Measurements from ENCODE around the gene FGF8.

The FGF8 gene, protein sequence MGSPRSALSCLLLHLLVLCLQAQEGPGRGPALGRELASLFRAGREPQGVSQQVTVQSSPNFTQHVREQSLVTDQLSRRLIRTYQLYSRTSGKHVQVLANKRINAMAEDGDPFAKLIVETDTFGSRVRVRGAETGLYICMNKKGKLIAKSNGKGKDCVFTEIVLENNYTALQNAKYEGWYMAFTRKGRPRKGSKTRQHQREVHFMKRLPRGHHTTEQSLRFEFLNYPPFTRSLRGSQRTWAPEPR

DNA sequence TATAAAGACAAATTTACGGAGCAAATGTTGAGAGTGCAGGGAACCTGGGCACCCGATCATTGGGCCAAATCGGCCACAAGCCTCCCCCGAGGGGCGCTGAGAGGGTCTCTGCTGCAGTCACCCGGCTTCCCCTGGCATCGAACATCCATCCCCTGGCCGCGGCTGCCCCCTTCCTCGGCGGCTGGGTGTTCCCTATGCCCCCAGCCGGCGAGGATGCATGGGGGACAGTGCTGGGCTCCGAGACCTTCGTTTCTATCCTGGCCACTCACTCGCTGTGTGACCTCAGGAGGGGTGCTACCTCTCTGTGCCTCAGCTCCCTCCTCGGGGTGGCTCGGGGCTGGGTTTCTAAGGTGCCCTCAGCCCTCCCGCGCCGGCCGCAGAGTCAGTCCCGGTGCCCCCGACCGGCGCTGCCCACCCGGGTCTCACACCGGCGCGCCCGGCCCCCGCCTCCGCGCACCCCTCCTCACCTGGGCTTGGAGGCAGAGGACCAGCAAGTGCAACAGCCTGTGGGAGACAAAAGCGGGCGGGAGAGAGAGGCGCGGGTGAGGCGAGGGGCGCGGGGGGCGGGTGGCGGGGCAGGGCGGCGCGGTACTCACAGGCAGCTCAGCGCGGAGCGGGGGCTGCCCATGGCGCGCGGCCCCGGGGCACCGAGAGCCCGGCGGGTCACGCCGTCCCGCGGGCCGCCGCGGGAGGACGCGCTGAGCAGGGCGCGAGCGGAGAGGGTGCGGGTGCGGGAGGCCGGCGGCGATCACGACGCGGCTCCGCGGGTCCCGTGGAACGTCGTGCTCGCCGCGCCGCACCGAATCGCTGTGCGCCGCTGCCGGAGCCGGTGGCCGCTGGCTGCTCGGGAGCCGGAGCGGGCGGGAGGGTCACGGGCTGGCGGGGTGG lies at the start of gene FGF8:
Gene FGF8, minus strand, starts transcription at position 842 of the 888 bp plus-strand sequence. Its CDS starts 214 bp downstream, at position 628.
- in situ Hi-C loops (cut with HindIII; ENCODE audit: low sequenced_read_pairs) = no loop called here

DNA sequence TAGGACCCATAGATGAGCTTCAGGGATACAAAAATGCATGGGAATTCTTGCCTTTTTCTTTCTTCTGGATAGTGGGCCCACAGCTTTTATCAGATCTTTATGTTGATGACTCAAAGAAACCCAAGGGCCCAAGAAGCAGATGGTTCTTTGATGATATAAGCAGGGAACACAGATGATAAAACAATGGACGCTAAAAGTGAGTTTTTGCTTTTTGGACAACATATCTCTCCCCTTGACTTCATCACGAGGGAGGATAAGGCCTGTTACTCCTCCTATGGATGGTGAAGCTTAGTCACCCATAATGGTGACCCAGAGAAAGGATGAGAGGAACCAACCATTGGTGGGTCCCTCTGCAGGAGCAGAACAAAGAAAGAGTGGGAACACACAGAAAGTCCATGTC lies 48.8 kb upstream of the FGF8 start:
- in situ Hi-C loops (cut with HindIII; ENCODE audit: low sequenced_read_pairs) = no loop called here

DNA sequence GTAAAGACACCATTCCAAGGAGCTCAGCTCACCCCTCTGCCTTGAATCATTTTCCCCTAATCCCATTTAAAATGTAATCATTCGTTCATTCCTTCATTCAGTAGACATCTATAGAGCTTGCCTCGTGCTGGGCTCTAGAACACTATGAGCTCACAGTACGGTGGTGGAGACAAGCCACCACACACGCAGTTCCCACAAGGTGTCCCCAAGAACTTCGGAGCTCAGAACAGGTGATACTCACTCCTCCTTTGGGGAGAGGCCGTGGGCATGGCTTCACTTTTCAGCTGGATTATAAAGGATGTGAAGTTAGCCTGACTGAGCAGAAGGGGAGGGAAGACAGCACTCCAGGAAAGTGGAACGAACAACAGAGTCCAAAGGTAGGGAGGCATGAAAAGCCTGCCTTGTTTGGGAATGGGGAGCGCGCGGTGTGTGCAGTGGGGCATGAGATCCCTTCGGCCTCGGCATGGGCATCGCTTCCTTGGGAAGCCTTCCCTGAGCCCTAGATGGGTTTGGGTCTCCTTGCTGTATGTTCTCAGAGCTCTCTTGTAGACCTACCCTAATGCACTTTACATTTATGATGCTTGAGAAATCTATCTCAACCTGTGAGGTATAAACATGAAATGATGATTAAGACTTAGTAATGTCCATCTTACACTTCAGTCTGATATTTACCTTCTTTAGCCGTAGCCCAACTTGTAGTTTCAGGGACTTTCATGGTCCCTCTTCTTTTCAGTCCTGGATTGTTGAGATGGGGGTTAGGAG lies 43.1 kb upstream of the FGF8 start:
- in situ Hi-C loops (cut with HindIII; ENCODE audit: low sequenced_read_pairs) = no loop called here

DNA sequence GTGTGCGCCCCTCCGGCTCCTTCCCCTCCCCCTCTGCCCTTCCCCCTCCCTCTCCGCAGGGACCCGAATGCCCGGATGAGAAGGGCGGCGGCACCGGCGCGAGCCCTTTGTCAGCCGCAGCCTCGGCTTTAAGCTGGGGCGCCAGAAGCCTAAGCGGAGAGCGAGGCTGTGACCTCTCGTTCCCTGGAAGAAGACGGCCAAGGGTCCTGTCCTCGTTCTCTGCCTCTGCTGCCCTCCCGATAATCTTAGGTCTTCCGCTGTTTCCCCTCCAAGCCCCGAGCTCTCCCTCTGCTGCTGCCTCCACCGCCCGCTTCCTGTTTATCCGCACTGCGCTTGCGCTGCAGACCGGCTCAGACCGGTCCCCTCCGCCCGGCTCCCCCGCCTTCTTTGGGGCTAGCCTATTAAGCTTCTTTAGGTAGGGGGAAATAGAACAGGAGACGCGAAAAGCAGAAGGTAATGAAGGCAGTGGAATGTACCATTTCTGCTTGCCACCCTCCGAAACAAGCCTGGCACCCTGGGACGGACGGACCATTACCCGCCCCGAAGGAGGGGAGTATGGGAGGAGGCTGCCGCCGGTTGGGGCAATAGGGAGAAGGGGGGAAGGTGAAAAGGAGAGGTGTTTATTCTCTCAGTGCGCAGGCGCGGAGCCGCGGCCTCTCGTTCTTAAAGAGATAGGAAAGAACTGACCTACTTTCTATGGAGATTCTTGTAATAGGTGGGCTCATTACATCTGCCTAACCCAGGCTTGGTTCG lies 42.4 kb upstream of the FGF8 start, which contains the start of gene OGA:
Gene OGA, minus strand, starts transcription at position 326 of the 753 bp plus-strand sequence. CDS start 422 bp downstream, outside the sequence.
- in situ Hi-C loops (cut with HindIII; ENCODE audit: low sequenced_read_pairs) = no loop called here

DNA sequence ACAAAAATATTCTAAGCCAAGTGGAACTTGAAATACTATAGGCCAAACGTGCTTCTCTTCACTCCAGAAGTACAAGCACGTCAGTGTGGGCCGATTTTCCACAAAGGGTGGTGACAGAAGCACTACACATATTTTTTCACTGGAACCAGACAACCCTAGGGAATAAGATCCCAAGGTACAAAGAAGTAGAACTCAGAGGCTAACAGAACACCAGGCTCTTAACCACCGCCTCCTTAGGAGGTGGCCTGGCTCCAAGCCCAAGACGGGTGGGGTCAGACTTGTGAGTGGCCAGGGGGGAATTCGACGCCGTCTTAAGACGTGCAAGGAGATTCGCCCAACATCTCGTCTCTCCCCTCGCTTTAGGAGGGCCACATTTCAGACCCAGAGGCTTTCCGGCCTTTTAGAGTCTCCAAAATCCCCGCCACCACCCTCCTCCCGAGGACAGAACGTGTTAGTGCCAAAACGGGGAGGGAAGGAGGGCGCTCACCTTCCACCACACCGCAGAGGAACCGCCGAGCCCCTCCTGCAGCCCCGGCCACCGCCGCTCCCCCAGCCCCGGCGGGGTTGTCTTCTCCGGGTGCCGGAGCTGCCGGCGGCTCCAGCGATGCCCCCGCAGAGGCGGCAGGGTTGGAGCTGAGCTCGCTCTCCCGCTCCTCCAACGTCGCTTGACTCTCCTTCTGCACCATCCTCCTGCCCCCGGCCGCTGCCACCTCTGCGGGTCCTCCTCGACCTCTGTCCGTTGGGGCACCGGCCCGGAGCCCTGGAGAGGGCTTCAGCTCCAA lies 41.6 kb upstream of the FGF8 start:
- in situ Hi-C loops (cut with HindIII; ENCODE audit: low sequenced_read_pairs) = no loop called here

DNA sequence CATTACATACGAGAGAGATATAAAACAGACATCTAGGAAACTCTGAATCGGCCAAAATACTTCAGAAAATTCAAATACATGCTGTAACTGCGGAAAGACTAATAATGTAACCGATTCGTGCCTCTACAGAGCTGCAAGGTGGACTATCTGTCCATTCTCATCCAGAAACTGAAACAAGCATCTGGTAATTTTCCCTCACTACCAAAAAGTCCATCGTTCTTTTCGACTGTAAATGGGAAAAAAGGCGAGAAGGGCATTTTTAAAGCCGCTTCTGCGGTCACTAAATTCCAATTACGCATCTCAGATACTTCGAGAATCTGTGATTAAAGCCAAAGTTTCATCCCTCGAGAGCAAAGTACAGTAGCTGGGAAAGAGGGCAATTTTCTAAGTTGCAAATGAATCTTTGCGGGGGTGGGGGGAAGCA lies 41.0 kb upstream of the FGF8 start:
- in situ Hi-C loops (cut with HindIII; ENCODE audit: low sequenced_read_pairs) = no loop called here

DNA sequence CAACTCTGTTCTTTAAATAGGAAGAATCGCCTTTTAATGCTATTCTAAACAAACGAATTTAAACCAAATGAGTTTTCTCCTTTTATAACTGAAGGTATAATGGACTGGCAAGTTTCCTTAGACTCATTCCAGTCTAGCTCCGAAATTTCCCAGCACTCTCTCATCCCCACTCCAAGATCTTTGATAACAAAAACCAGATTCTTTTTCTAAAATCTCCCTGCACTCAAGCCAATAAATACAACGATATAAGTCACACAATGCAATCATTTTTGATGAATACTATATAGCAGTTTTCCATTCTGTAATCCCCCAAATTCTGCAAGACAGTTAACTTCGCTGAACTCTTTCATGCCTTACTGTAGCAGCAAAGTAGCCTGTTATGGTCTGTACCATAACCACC lies 40.5 kb upstream of the FGF8 start:
- in situ Hi-C loops (cut with HindIII; ENCODE audit: low sequenced_read_pairs) = no loop called here

DNA sequence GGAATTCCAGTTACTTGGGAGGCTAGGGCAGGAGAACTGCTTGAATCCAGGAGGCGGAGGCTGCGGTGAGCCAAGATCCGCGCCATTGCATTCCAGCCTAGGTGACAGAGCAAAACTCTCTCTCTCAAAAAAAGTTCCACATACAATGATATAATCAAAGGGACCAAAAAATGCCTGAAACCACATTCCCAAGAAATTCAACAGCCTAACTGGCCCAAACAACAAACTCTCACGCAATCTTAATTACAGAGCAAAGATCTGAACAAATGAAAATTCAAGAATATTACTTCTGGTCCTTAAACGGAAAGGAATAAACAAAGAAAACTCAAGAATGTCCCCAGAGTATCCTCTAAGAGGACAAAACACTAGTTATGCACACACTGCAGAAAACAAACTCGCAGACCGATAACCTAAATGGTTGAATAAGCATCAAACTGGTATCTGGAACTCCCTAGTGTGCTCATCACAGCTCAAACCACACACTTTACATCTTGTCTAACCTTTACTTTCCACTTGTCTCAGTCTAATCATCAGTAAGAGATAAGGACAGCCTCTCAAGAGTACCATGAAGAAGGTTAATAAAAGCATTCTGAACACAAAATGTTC lies 38.7 kb upstream of the FGF8 start:
- in situ Hi-C loops (cut with HindIII; ENCODE audit: low sequenced_read_pairs) = no loop called here

DNA sequence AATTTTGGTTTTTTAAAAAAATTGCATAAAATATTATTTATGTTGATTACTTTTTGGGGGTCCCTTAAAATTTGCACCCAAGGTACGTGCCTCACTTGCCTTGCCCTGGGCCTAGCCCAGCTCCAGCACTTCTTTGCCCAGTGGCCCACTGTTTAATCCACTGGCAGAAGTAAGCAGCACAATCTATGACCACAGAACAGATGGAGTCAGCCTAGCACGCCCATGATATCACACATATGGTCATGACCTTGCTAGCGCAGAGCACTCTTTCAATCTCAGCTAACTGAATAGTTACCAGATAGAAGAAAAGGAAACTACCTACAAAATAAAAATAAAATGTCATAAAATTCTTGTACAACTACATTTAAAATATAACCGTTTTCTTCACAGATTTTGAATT lies 36.7 kb upstream of the FGF8 start:
- in situ Hi-C loops (cut with HindIII; ENCODE audit: low sequenced_read_pairs) = no loop called here

DNA sequence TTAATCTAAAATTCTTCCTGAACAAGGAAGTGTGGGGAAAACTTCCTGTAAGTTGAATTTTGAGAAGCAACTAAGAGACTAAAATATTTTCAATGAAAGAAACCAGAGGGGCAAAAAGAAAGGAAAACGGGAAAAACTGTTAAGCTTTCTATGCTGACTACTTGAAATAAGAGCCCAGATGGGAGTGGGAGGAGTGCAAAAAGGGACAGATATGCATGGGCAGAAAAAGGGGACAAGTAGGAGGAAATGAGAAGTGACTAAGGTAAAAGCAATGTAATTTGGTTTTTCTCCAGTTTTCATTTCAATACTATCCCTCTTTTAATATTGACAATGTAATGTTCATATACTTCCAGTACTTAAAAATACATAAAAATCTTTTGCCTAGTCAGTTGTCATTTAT lies 31.2 kb upstream of the FGF8 start:
- in situ Hi-C loops (cut with HindIII; ENCODE audit: low sequenced_read_pairs) = no loop called here

DNA sequence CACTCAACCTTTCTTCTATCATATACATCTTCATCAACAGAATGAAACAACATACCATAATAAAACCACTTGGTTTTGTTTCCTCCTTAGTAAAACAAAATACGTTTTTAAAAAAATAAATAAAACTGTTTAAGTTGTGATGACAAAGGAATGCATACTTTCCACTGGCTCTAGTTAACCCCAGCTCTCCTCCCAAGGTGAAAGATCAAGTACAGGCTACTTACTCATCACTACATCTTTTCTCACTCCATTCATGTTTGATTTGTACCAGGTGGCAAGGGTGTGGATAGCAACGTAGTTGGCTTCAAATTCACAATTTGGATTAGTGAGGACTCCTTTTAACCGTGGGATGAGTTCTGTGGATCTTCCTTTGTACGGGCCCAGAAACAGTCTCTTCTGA lies 27.6 kb upstream of the FGF8 start:
- in situ Hi-C loops (cut with HindIII; ENCODE audit: low sequenced_read_pairs) = no loop called here

DNA sequence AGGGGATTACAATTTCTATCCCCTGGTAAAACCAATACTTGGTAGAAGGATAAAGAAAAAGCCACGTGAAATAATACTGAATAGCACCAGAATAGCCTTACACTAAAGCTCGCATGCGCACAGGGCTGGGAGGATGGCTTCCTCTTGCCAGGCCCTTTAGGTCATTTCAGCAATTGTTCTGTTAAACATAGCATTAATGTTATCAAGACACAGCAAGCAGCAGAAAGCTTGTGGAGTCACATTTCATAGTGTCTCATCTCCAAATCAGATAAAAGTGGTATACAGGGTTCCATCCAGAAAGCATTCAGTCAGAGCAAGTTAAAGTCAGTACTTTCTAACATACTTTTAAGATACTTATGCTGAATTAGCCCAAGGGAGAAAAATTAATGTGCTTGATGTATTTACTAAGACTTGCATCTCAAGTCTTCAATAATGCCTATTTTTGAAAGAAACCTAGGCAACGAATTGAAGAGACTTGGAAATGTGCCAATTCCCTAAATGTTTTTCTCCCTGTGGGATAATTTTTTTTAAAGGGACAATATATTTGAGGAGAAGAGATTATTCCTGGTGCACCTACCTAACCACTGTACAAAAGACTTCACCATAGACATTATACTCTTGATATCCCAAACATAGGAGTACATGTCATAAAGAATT lies 21.6 kb upstream of the FGF8 start:
- in situ Hi-C loops (cut with HindIII; ENCODE audit: low sequenced_read_pairs) = no loop called here

DNA sequence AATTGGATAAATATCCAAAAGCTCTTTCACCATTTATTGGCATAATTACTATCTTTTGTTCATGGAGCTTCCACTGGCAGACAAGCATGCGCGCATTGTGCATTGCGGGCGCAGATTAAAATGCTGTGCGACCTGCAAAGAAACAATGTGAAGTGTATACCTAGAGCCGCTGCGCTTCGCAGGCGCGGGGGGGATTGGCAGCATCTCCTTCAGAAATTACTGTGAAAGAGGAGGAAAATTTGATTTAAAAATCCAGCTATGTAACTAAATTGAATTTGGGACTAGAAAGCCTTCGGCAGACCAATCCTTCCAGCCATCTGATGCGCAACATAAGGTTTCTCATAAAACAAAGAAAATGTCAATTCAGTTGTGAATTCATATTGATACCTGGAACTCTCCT lies 17.6 kb upstream of the FGF8 start:
- in situ Hi-C loops (cut with HindIII; ENCODE audit: low sequenced_read_pairs) = no loop called here

DNA sequence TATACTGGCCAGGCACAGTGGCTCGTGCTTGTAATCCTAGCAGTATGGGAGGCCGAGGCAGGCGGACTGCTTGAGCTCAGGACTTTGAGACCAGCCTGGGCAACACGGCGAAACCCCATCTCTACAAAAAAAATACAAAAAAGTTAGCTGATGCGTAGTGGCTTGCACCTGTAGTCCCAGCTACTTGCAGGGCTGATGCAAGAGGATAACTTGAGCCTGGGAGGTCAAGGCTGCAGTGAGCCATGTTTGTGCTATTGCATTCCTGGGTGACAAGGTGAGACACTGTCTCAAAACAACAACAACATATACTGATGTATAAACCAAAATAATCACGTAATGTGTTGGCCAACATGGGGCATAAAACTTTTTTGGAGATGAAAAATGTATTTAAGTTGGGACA lies 13.8 kb upstream of the FGF8 start:
- in situ Hi-C loops (cut with HindIII; ENCODE audit: low sequenced_read_pairs) = loop anchor here (5.0 kb wide), 1 partner anchor 97 kb away; no protein-coding TSS in a partner anchor

DNA sequence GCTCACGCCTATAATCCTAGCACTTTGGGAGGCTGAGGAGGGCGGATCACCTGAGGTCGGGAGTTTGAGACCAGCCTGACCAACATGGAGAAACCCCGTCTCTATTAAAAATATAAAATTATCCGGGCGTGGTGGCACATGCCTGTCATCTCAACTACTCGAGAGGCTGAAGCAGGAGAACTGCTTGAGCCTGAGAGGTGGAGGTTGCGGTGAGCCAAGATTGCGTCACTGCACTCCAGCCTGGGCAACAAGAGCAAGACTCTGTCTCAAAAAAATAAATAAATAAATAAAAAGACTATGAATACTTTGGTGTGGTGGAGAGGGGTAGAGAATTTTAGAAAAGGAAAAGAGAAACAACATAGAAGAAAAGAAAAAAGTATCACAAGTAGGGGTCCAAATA lies 13.3 kb upstream of the FGF8 start:
- in situ Hi-C loops (cut with HindIII; ENCODE audit: low sequenced_read_pairs) = loop anchor here (5.0 kb wide), 1 partner anchor 97 kb away; no protein-coding TSS in a partner anchor

DNA sequence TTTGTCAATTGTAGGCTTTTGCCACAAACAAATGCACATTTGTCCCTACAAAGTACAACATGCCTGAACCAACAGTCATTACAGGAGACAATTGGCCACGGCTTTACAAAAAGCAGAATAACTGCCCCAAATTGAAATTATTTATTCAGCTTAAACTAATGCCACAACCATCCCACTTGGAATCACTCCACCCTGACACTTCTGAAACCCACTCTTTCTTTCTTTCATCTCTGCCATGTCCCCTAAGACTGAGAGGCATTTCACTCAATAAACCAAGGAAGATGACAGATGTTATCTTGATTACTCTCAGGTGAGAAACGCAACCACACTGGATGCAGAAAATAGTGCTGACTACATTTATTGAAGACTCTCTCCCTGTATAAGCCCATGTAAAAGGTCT lies 9.9 kb upstream of the FGF8 start:
- in situ Hi-C loops (cut with HindIII; ENCODE audit: low sequenced_read_pairs) = loop anchor here (5.0 kb wide), 1 partner anchor 94 kb away; no protein-coding TSS in a partner anchor

DNA sequence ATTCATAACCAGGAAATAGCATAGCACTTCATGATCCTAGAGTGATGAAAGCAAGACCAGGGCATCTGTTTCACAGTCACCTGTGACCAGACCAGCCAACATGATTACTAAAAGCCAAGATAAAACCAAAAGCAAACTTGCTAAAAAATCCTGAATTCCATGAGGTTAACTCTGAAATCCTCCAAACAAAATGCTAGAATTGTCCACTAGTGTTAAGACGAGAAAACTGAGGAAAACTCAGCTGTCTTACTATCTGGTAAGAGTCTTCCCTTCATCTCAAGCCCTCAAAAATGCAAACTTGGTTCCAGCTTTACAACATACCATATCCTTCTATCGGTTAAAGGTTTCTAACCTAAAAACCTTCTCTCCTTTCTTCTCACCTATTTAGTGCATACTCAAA lies 8.6 kb upstream of the FGF8 start:
- in situ Hi-C loops (cut with HindIII; ENCODE audit: low sequenced_read_pairs) = no loop called here

DNA sequence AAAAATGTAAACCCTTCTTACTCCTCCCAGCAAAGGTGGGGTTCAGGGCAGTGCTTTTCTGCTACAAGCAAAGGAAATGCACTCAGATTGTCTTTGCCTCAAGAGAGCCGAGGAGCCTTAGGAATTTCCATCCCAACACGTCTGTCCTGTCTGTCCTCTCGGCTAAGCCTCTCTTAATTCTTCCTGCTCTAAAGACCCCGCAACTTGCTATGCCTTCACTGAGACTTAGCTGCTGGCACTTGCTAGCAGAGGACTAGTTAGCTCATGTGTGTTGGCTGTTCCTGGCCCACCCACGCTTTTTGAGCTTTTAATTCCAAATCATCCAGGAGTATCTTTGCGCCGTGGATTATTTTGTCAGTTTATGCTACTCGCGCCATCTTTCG lies 7.8 kb upstream of the FGF8 start:
- in situ Hi-C loops (cut with HindIII; ENCODE audit: low sequenced_read_pairs) = no loop called here
